GM12892 (cell line): ENCODE results near the gene SLC38A9.

ENCODE experiments used
- POLR2A ChIP-seq: IDR thresholded peaks from 2 replicates; pipeline ENCODE4 v1.6.1; 2011; ENCODE audit warnings: low read depth, low read length, control low read depth
- POLR2AphosphoS5 ChIP-seq: IDR thresholded peaks from 2 replicates; pipeline ENCODE4 v1.6.1; 2011; ENCODE audit warnings: low read depth, low read length, control low read depth
- TAF1 ChIP-seq: IDR thresholded peaks from 2 replicates; pipeline ENCODE4 v1.6.1; 2011; ENCODE audit warnings: low read depth, mild to moderate bottlenecking, control low read depth, low read length, borderline replicate concordance

GRCh38 chr5:55621229-55621628 lies 90.9 kb downstream of the SLC38A9 start:
- TF ChIP-seq POLR2A (no peak), POLR2AphosphoS5 (no peak), TAF1 (no peak)
